ENCODE results near the gene OBP2A. TPM values are rescaled to one million over a fixed set of nuclear protein-coding genes. Genes with fewer than 3 reads are reported as not detected.

The OBP2A gene
- total RNA-seq, 1 experiment from 2014 or later = not detected

- Histone ChIP-seq H2BK15ac (ENCODE audit: low read depth, low read length) (no peak within 1 kb of the TSS), H3K9me3 (ENCODE audit: control insufficient read depth, low read depth, low read length) (no peaks in the 10 kb centered on the region), H3K27ac (ENCODE audit: insufficient read length, low read depth, low read length) (no peak within 1 kb of the TSS), H3K23me2 (ENCODE audit: insufficient read length, low read depth, low read length, poor library complexity, severe bottlenecking) (no peaks in the 10 kb centered on the region), H2BK120ac (ENCODE audit: low read depth, low read length, poor library complexity, severe bottlenecking) (no peak within 1 kb of the TSS), H3K18ac (ENCODE audit: insufficient read length, low read depth, low read length) (no peak within 1 kb of the TSS), H3K4me1 (ENCODE audit: insufficient read depth, low read length) (no peaks in the 10 kb centered on the region; the same call in 1 of the 2 replicates), H3K14ac (ENCODE audit: insufficient read depth, low read length) (no peak within 1 kb of the TSS), H2BK20ac (ENCODE audit: low read depth, low read length, poor library complexity, severe bottlenecking) (no peak within 1 kb of the TSS), H3K4ac (ENCODE audit: low read depth, low read length) (no peak within 1 kb of the TSS), H3K27me3 (ENCODE audit: insufficient read depth, low read length) (no peaks in the 10 kb centered on the region), H3K56ac (ENCODE audit: insufficient read length, low read depth, low read length) (no peak within 1 kb of the TSS), H4K8ac (replicated peaks; ENCODE audit: insufficient read length, low read depth, low read length) (no peak within 1 kb of the TSS), H4K91ac (ENCODE audit: insufficient read length, low read depth, low read length) (no peak within 1 kb of the TSS), H2BK5ac (ENCODE audit: insufficient read length, low read length) (no peak within 1 kb of the TSS), H2AK5ac (ENCODE audit: insufficient read length, low read length) (no peak within 1 kb of the TSS), H4K5ac (ENCODE audit: insufficient read length, low read depth, low read length) (no peak within 1 kb of the TSS), H3K4me2 (ENCODE audit: insufficient read depth, insufficient read length, low read length) (no peak within 1 kb of the TSS), H3K23ac (ENCODE audit: insufficient read length, low read depth, low read length) (no peak within 1 kb of the TSS), H3K79me1 (ENCODE audit: insufficient read depth, low read depth, low read length, poor library complexity, severe bottlenecking) (no peaks in the 10 kb centered on the region), H4K20me1 (ENCODE audit: control insufficient read depth, insufficient read depth, insufficient read length) (no peaks in the 10 kb centered on the region), H2BK12ac (ENCODE audit: insufficient read length, low read depth, low read length) (no peak within 1 kb of the TSS), H3T11ph (ENCODE audit: low read length) (no peak within 1 kb of the TSS), H3K9ac (ENCODE audit: extremely low read depth, insufficient read length, low read length) (no peak within 1 kb of the TSS), H3K79me2 (ENCODE audit: insufficient read depth, low read length) (no peaks in the 10 kb centered on the region), H2AFZ (ENCODE audit: low read length) (no peak within 1 kb of the TSS)
- Mint-ChIP-seq H3K4me3 (no peak within 1 kb of the TSS), H3K36me3 (ENCODE audit: insufficient read depth in 1 of 3, low read depth in 3 of 3) (no peaks in the 10 kb centered on the region; a peak in 1 of 7 replicates), H3K27ac (no peak within 1 kb of the TSS), H3K27me3 (ENCODE audit: low read depth) (peaks cover 2% of the 10 kb centered on the region; the same call in 1 of the 2 replicates), H3K4me1 (peaks cover 4 to 5% of the 10 kb centered on the region in 2 experiments), H3K9me3 (no peaks in the 10 kb centered on the region)
- WGBS (ENCODE audit: extremely low coverage, insufficient read length, low lambda C conversion rate) = no CpG with 5 or more reads among the region's 20 CpGs
- DNase-seq = no peak
- TF ChIP-seq, protein P1, sequence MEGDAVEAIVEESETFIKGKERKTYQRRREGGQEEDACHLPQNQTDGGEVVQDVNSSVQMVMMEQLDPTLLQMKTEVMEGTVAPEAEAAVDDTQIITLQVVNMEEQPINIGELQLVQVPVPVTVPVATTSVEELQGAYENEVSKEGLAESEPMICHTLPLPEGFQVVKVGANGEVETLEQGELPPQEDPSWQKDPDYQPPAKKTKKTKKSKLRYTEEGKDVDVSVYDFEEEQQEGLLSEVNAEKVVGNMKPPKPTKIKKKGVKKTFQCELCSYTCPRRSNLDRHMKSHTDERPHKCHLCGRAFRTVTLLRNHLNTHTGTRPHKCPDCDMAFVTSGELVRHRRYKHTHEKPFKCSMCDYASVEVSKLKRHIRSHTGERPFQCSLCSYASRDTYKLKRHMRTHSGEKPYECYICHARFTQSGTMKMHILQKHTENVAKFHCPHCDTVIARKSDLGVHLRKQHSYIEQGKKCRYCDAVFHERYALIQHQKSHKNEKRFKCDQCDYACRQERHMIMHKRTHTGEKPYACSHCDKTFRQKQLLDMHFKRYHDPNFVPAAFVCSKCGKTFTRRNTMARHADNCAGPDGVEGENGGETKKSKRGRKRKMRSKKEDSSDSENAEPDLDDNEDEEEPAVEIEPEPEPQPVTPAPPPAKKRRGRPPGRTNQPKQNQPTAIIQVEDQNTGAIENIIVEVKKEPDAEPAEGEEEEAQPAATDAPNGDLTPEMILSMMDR (conservative IDR thresholded peaks at IDR 0.05) = no peak
Measured at GRCh38 chr9:135561391-135562234, 15.7 kb downstream of the OBP2A start, which contains the start of gene PAEP. TSS of gene PAEP (plus strand) at chr9:135561756.
